Calu3 (cell line): Measurements from ENCODE around the gene DBP. TPM values are rescaled to one million over a fixed set of nuclear protein-coding genes. Genes with fewer than 3 reads are reported as not detected.
A peak's percentile ranks its signal among the peaks of the same experiment; 100 is the strongest.
"Not testable (repeated sequence)": the region's sequence is repeated elsewhere in the genome, so short reads cannot be mapped to it uniquely, and the experiment has no call there.

ENCODE experiments used
- Bru-seq: library from RNA; stranded (reverse); fragments of 400-500 nt; gene quantifications from one replicate; lab custom pipeline; 2021; lab: Mats Ljungman, UMichigan
- BruChase-seq, 2 experiments: library from RNA; stranded (reverse); fragments of 400-500 nt; gene quantifications; one replicate each; lab custom pipeline; 2021; lab: Mats Ljungman, UMichigan
- BruUV-seq: library from RNA; stranded (reverse); fragments of 400-500 nt; replicated peaks from 2 replicates; lab custom pipeline; 2021; lab: Mats Ljungman, UMichigan
- CTCF ChIA-PET: fragments of 300-600 bp; sonication (Branson Sonifier 250); formaldehyde crosslinking; loops from one replicate; lab custom pipeline; 2022; ENCODE audit warnings: antibody characterized with exemption; lab: Charles Lee
- DNase-seq: peaks from one replicate; pipeline ENCODE4 v3.0.0; 2022
- H3K27ac Mint-ChIP-seq: one replicate; pipeline ENCODE4 v1.8.0; 2022; ENCODE audit warnings: mixed read lengths; ENCODE audit not compliant: unreplicated experiment
- H3K27me3 Mint-ChIP-seq: one replicate; pipeline ENCODE4 v1.8.0; 2022; ENCODE audit warnings: mixed read lengths; ENCODE audit not compliant: unreplicated experiment
- H3K36me3 Mint-ChIP-seq: one replicate; pipeline ENCODE4 v1.8.0; 2022; ENCODE audit warnings: mild to moderate bottlenecking, moderate library complexity, mixed read lengths; ENCODE audit not compliant: insufficient read depth, unreplicated experiment
- H3K4me1 Mint-ChIP-seq: one replicate; pipeline ENCODE4 v1.8.0; 2022; ENCODE audit warnings: mild to moderate bottlenecking, low read depth, mixed read lengths; ENCODE audit not compliant: unreplicated experiment
- H3K4me3 Mint-ChIP-seq: one replicate; pipeline ENCODE4 v1.8.0; 2022; ENCODE audit warnings: mild to moderate bottlenecking, low read depth, moderate library complexity, mixed read lengths; ENCODE audit not compliant: unreplicated experiment
- H3K9me3 Mint-ChIP-seq: one replicate; pipeline ENCODE4 v1.8.0; 2022; ENCODE audit warnings: low read depth, mixed read lengths; ENCODE audit not compliant: unreplicated experiment
- CTCF ChIP-seq: fragments of 200-600 bp; IDR thresholded peaks from one replicate; pipeline ENCODE4 v1.8.0; 2022; ENCODE audit warnings: antibody characterized with exemption; ENCODE audit not compliant: unreplicated experiment
- intact Hi-C: fragments of 100-400 bp; cut with micrococcal nuclease; formaldehyde crosslinking; loops from one replicate; pipeline ENCODE4 v1.10.0; 2022; ENCODE audit not compliant: unreplicated experiment
- long read RNA-seq: library from polyadenylated mRNA; stranded (forward); transcript quantifications from one replicate; pipeline ENCODE4 v2.0.0, GENCODE V29; 2022
- total RNA-seq: library from RNA; stranded (reverse); gene quantifications from 2 replicates; pipeline ENCODE4 v1.2.3, GENCODE V29; 2022

DBP gene, protein sequence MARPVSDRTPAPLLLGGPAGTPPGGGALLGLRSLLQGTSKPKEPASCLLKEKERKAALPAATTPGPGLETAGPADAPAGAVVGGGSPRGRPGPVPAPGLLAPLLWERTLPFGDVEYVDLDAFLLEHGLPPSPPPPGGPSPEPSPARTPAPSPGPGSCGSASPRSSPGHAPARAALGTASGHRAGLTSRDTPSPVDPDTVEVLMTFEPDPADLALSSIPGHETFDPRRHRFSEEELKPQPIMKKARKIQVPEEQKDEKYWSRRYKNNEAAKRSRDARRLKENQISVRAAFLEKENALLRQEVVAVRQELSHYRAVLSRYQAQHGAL
- 4.3 and 4.9 TPM in 2 replicates for total RNA-seq
- Bru-seq, nascent RNA = percentile 26 among the genes with signal in this experiment
- percentile 34 among the genes with signal in this experiment for BruChase-seq, experiment 1, labeled RNA remaining after a 6-hour chase
- BruChase-seq, experiment 2, labeled RNA remaining after a 2-hour chase = percentile 30 among the genes with signal in this experiment
- long read RNA-seq, transcript DBP-201 (4 exons, 2,229 nt) = major isoform, 7 of 9 reads
- long read RNA-seq, partial matches to known transcripts = 2 of 9 reads
- long read RNA-seq, other reads (novel, unspliced or antisense) = 0 of 9 reads

DNA sequence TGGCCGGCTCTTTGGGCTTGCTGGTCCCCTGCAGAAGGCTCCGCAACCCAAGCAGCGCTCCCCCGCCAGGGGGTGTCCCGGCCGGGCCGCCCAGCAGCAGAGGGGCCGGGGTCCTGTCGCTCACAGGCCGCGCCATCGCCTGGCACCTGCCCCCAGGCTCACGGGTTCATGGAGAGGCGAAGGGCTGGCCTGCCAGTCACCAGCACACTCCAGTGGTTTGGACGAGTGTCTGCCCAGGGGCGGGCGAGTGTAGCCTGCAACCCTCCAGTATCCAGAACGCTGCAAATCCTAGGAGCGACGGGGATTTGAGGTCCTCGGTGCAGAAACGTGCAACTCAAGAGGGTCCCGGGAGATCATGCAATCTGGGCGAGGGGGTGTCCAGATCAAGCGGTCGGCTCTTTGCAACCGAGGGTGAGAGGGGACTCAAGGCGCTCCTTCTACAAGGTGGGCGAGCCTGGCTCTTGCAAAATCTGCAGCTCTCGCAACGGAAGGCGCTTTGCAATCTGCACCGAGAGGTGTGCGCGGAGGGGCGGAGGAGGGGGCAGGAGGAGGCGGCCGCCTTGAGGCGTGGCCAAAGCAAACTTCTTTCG lies at the start of gene DBP:
Gene DBP (minus strand): TSS at position 521 of the 590 bp plus-strand sequence. CDS start 385 bp downstream, at position 136.
- peaks cover 41% of the 10 kb centered on the region for H3K27me3 Mint-ChIP-seq
- BruUV-seq = no TSS peak
- CTCF ChIA-PET = interaction anchor here (0.6 to 0.7 kb wide), 2 partner anchors 18 to 175 kb away, joined by 3 read pairs; partner anchors contain the start of gene RPL18

GRCh38 chr19:48686637-48687036 lies 49.5 kb upstream of the DBP start:
- intact Hi-C loops, H3K9me3 Mint-ChIP-seq, CTCF ChIA-PET, H3K36me3 Mint-ChIP-seq, DNase-seq, BruUV-seq, H3K27me3 Mint-ChIP-seq, H3K4me3 Mint-ChIP-seq, H3K27ac Mint-ChIP-seq: not testable (repeated sequence)
- peaks cover 13% of the 10 kb centered on the region for H3K4me1 Mint-ChIP-seq

More for the DNA sequence above, at the start of gene DBP:
- intact Hi-C loops = loop anchor here (5.0 kb wide), 1 partner anchor 330 kb away; the partner anchor contains the start of gene FTL
- peak; percentile 54 for DNase-seq
- Mint-ChIP-seq H3K9me3 (peaks cover 3% of the 10 kb centered on the region), H3K36me3 (peaks cover 51% of the 10 kb centered on the region), H3K4me3 (peak within 1 kb of the TSS; percentile 70), H3K27ac (peak within 1 kb of the TSS; percentile 80), H3K4me1 (peaks cover 35% of the 10 kb centered on the region)
- no peak for TF ChIP-seq CTCF

- TF ChIP-seq CTCF = no peak
- no peaks in the 10 kb centered on the region for H3K27me3 Mint-ChIP-seq
- H3K9me3 Mint-ChIP-seq = no peaks in the 10 kb centered on the region
- H3K4me1 Mint-ChIP-seq = peaks cover 13% of the 10 kb centered on the region
- CTCF ChIA-PET = interaction anchor here (0.6 to 0.7 kb wide), 2 partner anchors 53 to 254 kb away, joined by 3 to 5 read pairs; no protein-coding TSS in a partner anchor
- H3K36me3 Mint-ChIP-seq = no peaks in the 10 kb centered on the region
- H3K27ac Mint-ChIP-seq = no peak overlapping the region
- no TSS peak for BruUV-seq
- H3K4me3 Mint-ChIP-seq = no peak overlapping the region
- intact Hi-C loops = no loop called here
- no peak for DNase-seq
Measured at GRCh38 chr19:48686088-48686487, 48.9 kb upstream of the DBP start.

- CTCF ChIA-PET = interaction anchor here (0.6 to 0.7 kb wide), 2 partner anchors 53 to 255 kb away, joined by 3 to 5 read pairs; no protein-coding TSS in a partner anchor
- Mint-ChIP-seq H3K27me3 (no peaks in the 10 kb centered on the region), H3K4me3 (no peak overlapping the region), H3K9me3 (no peaks in the 10 kb centered on the region), H3K36me3 (no peaks in the 10 kb centered on the region), H3K27ac (no peak overlapping the region), H3K4me1 (peaks cover 13% of the 10 kb centered on the region)
- TF ChIP-seq CTCF = no peak
- BruUV-seq = no TSS peak
- intact Hi-C loops = no loop called here
- peak; percentile 55 for DNase-seq
Measured at GRCh38 chr19:48685583-48685982, 48.4 kb upstream of the DBP start.
